ENCODE data around the gene SEMA4G. TPM values are rescaled to one million over a fixed set of nuclear protein-coding genes. Genes with fewer than 3 reads are reported as not detected.

The SEMA4G gene
- total RNA-seq, 1 experiment from 2014 or later, result 6.6 TPM

- DNase-seq (ENCODE audit: low read depth), result peak; percentile 81
- in situ Hi-C loops (cut with HindIII; ENCODE audit: low pct_unique_long_range_greater_than_20kb, low sequenced_read_pairs), result no loop called here
These were observed 45.8 kb downstream of the SEMA4G start for GRCh38 chr10:101014966-101015581.

GRCh38 chr10:101015582-101015973 is 46.3 kb downstream of the SEMA4G start:
- in situ Hi-C loops (cut with HindIII; ENCODE audit: low pct_unique_long_range_greater_than_20kb, low sequenced_read_pairs), result no loop called here
- DNase-seq (ENCODE audit: low read depth), result no peak

- in situ Hi-C loops (cut with HindIII; ENCODE audit: low pct_unique_long_range_greater_than_20kb, low sequenced_read_pairs), result no loop called here
- no peak for DNase-seq (ENCODE audit: low read depth)
These were observed 47.5 kb downstream of the SEMA4G start for GRCh38 chr10:101016814-101017213.

GRCh38 chr10:101018118-101018599 is 48.9 kb downstream of the SEMA4G start:
- in situ Hi-C loops (cut with HindIII; ENCODE audit: low pct_unique_long_range_greater_than_20kb, low sequenced_read_pairs), result no loop called here
- no peak for DNase-seq (ENCODE audit: low read depth)

GRCh38 chr10:101018600-101019439 is 49.5 kb downstream of the SEMA4G start:
- in situ Hi-C loops (cut with HindIII; ENCODE audit: low pct_unique_long_range_greater_than_20kb, low sequenced_read_pairs), result no loop called here
- DNase-seq (ENCODE audit: low read depth), result peak; percentile 46

Other genes with a start within 250 kb of the SEMA4G start
- gene PAX2, start 223.9 kb upstream of the SEMA4G start, total RNA-seq (2014; rRNA removed; shearing (Covaris generic); ENCODE audit: low replicate concordance), result not detected in 2 replicates
- gene SLF2, start 56.5 kb upstream of the SEMA4G start, total RNA-seq (2014; rRNA removed; shearing (Covaris generic); ENCODE audit: low replicate concordance), result 8.1 and 8.9 TPM in 2 replicates
- gene MRPL43, start 18.0 kb downstream of the SEMA4G start, total RNA-seq (2014; rRNA removed; shearing (Covaris generic); ENCODE audit: low replicate concordance), result 123 and 128 TPM in 2 replicates
- 5.2 and 10.7 TPM in 2 replicates for gene TWNK, start 18.0 kb downstream of the SEMA4G start, total RNA-seq (2014; rRNA removed; shearing (Covaris generic); ENCODE audit: low replicate concordance)
- 35.5 and 37.2 TPM in 2 replicates for gene LZTS2, start 30.3 kb downstream of the SEMA4G start, total RNA-seq (2014; rRNA removed; shearing (Covaris generic); ENCODE audit: low replicate concordance)
- gene PDZD7, start 61.6 kb downstream of the SEMA4G start, total RNA-seq (2014; rRNA removed; shearing (Covaris generic); ENCODE audit: low replicate concordance), result 0.51 and 5.3 TPM in 2 replicates
- 46.5 and 48.4 TPM in 2 replicates for gene SFXN3, start 61.7 kb downstream of the SEMA4G start, total RNA-seq (2014; rRNA removed; shearing (Covaris generic); ENCODE audit: low replicate concordance)
- gene KAZALD1, start 92.5 kb downstream of the SEMA4G start, total RNA-seq (2014; rRNA removed; shearing (Covaris generic); ENCODE audit: low replicate concordance), result 35.4 and 44.5 TPM in 2 replicates
- not detected in 2 replicates for gene TLX1, start 161.8 kb downstream of the SEMA4G start, total RNA-seq (2014; rRNA removed; shearing (Covaris generic); ENCODE audit: low replicate concordance)